OCI-LY3 (cell line): Measurements from ENCODE around the gene C8A.

Source experiments
- CTCF ChIP-seq: fragments of 200-600, 300-600 bp; sonication (generic); IDR thresholded peaks from 2 replicates; pipeline ENCODE4 v1.5.1; 2014; ENCODE audit warnings: antibody characterized with exemption, low read length, low read depth
- EZH2phosphoT487 ChIP-seq: fragments of 200-600 bp; shearing (Covaris generic); IDR thresholded peaks from 2 replicates; pipeline ENCODE4 v1.6.1; 2018; ENCODE audit warnings: antibody characterized with exemption, mixed run types, low read depth

GRCh38 chr1:56863265-56863992, 8.8 kb downstream of the C8A start:
- TF ChIP-seq CTCF (no peak), EZH2phosphoT487 (no peak)
